H1 (cell line): ENCODE measurements around the gene WNT3A. TPM values are rescaled to one million over a fixed set of nuclear protein-coding genes. Genes with fewer than 3 reads are reported as not detected.

Source experiments
- ASH2L ChIP-seq: fragments of 200-600, 300-600 bp; sonication (generic); IDR thresholded peaks from one replicate; pipeline ENCODE4 v1.7.1; 2017; ENCODE audit warnings: low read length
- BCL11A ChIP-seq, 2 experiments: IDR thresholded peaks; one replicate each; pipeline ENCODE4 v1.6.1; 2011; ENCODE audit warnings: low read depth in 2 of 2, low read length in 2 of 2, mild to moderate bottlenecking in 2 of 2
- CBX8 ChIP-seq: fragments of 300-800, 300-1000 bp; sonication (generic); IDR thresholded peaks from 2 replicates; pipeline ENCODE4 v1.7.1; 2016; ENCODE audit warnings: low read depth, low read length, borderline replicate concordance
- CHD1 ChIP-seq: IDR thresholded peaks from 2 replicates; pipeline ENCODE4 v1.6.1; 2012; ENCODE audit warnings: low read depth, low read length, improper control_type of control experiment
- CTBP2 ChIP-seq: IDR thresholded peaks from 2 replicates; pipeline ENCODE4 v1.7.0; 2011; ENCODE audit warnings: borderline replicate concordance, mild to moderate bottlenecking, moderate library complexity, mixed read lengths, low read length; ENCODE audit not compliant: insufficient read depth, insufficient read length
- E2F6 ChIP-seq: IDR thresholded peaks from 2 replicates; pipeline ENCODE4 v1.6.1; 2012; ENCODE audit warnings: inconsistent platforms
- EP300 ChIP-seq, 2 experiments: IDR thresholded peaks; 1 replicate in 1 of 2; 2 replicates in 1 of 2; pipeline ENCODE4 v1.6.1; 2011 to 2012; ENCODE audit warnings: low read depth in 2 of 2, low read length in 2 of 2, mild to moderate bottlenecking in 2 of 2, borderline replicate concordance in 1 of 2, inconsistent platforms in 1 of 2, moderate library complexity in 1 of 2
- GABPA ChIP-seq: IDR thresholded peaks from 2 replicates; pipeline ENCODE4 v1.6.1; 2011; ENCODE audit warnings: mild to moderate bottlenecking, low read length, moderate library complexity, borderline replicate concordance; ENCODE audit not compliant: insufficient read depth
- HDAC2 ChIP-seq, 2 experiments: fragments of 300-600 bp in 1 of 2; sonication (generic) in 1 of 2; IDR thresholded peaks; 2 replicates each; pipeline ENCODE4 v1.6.1; 2011 to 2012; ENCODE audit warnings: low read depth in 2 of 2, low read length in 2 of 2, mild to moderate bottlenecking in 2 of 2, moderate library complexity in 2 of 2, borderline replicate concordance in 1 of 2, inconsistent platforms in 1 of 2
- HDAC6 ChIP-seq: IDR thresholded peaks from one replicate; pipeline ENCODE4 v1.7.1; 2012; ENCODE audit warnings: low read depth, mild to moderate bottlenecking, inconsistent platforms, low read length, moderate library complexity
- JUN ChIP-seq: IDR thresholded peaks from 2 replicates; pipeline ENCODE4 v1.6.1; 2011; ENCODE audit warnings: low read depth, mild to moderate bottlenecking, improper control_type of control experiment, low read length
- KDM1A ChIP-seq: fragments of 200-600, 300-600 bp; sonication (generic); IDR thresholded peaks from 2 replicates; pipeline ENCODE4 v1.7.1; 2016; ENCODE audit warnings: mild to moderate bottlenecking, low read length, borderline replicate concordance
- KDM5A ChIP-seq: fragments of 200-600 bp; IDR thresholded peaks from 2 replicates; pipeline ENCODE4 v1.7.1; 2012; ENCODE audit warnings: mild to moderate bottlenecking, low read length, inconsistent platforms, mixed read lengths
- PHF8 ChIP-seq: fragments of 200-600 bp; sonication (generic); conservative IDR thresholded peaks from 2 replicates; pipeline ENCODE4 v1.7.1; 2012; ENCODE audit warnings: low read depth, mild to moderate bottlenecking, inconsistent platforms, low read length, moderate library complexity
- SIN3A ChIP-seq, 2 experiments: IDR thresholded peaks in 1 of 2; conservative IDR thresholded peaks in 1 of 2; 2 replicates each; pipeline ENCODE4 v1.6.1; 2011 to 2012; ENCODE audit warnings: low read length in 2 of 2, improper control_type of control experiment in 1 of 2, low read depth in 1 of 2, mild to moderate bottlenecking in 1 of 2
- SIRT6 ChIP-seq: IDR thresholded peaks from one replicate; pipeline ENCODE4 v1.7.1; 2012; ENCODE audit warnings: low read length, inconsistent platforms
- SIX5 ChIP-seq: IDR thresholded peaks from 2 replicates; pipeline ENCODE4 v1.6.1; 2011; ENCODE audit warnings: mild to moderate bottlenecking, low read depth, low read length
- SP1 ChIP-seq: IDR thresholded peaks from 2 replicates; pipeline ENCODE4 v1.6.1; 2011; ENCODE audit warnings: low read depth, low read length
- SRF ChIP-seq: IDR thresholded peaks from 2 replicates; pipeline ENCODE4 v1.6.1; 2011; ENCODE audit warnings: mild to moderate bottlenecking, low read depth, low read length, moderate library complexity
- TAF7 ChIP-seq: optimal IDR thresholded peaks from 2 replicates; pipeline ENCODE3; 2011; ENCODE audit warnings: low read depth, mild to moderate bottlenecking, inconsistent platforms, low read length, moderate library complexity, borderline replicate concordance
- TBP ChIP-seq: IDR thresholded peaks from 2 replicates; pipeline ENCODE4 v1.6.1; 2011; ENCODE audit warnings: low read depth, low read length, improper control_type of control experiment
- polyA plus RNA-seq, 7 experiments: library from polyadenylated mRNA; depleted of rRNA in 3 of 7; stranded (reverse) in 5 of 7; unstranded in 2 of 7; fragments of >200 nt in 5 of 7; fragments of 200-250 nt in 2 of 7; gene quantifications; 1 replicate in 5 of 7; 2 replicates in 1 of 7; 4 replicates in 1 of 7; pipeline versions ENCODE4 v1.2.1 to v1.2.3, GENCODE V29; 2011 to 2013; ENCODE audit warnings: missing spikeins in 2 of 7, mixed read lengths in 2 of 7
- total RNA-seq: library from RNA; stranded (reverse); fragmentation: NEBNext Ultra II Directional; extraction: Animal tissue kit (Norgen Biotek cat#: 25700); gene quantifications from 2 replicates; pipeline ENCODE4 v1.2.1, GENCODE V29; 2021

WNT3A gene
- total and polyA plus RNA-seq, 2 of the 8 experiments (the other 6 are each of a cell fraction or from before 2014, with no cell fraction given): 0.08 to 0.19 TPM

DNA sequence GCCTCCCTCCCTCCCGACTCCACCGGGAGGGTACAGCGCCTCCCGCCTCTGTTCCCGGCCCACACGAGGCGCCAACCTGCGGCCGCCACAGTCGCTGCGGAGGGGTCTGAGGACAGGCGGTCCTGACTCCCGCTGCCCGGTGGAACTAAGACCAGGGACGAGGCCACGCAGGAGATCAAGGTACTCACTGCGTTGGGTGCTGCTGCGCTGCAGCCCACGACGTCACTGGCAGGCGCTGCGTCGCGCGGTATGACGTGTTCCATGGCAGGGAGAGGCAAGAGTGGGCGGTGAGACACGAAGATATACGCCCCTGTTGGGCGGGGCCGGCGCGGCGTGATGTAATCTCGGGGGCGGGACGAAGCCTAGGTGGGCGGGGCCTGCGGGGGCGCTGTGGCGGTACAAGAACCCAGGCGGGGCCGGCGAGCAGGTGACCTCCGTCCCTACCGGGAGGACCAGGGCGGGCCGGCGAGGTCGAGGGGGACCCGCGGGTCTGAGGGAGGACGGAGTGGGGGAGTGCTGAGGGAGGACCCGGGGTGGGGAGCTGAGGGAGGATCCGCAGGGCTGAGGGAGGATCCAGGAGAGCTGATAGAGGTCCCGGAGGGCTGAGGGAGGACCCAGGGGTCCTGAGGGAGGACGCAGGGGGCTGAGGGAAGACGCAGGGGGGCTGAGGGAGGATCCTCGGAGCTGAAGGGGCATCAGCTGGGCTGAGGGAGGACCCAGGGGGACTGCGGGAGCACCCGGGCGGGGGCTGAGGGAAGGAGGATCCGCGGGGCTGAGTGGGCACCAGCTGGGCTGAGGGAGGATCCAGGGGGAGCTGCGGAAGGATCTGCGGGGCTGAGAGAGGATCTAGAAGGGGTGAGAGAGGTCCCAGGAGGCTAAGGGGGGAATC is 102.5 kb downstream of the WNT3A start, which contains the start of gene MRPL55 (continued):
- TF ChIP-seq SIN3A (conservative IDR thresholded peaks at IDR 0.05 in 1 of 2, IDR thresholded peaks at IDR 0.05 in 1 of 2; ENCODE audit: low read depth in 1 of 2, low read length in 2 of 2): peak; percentile 49 to 84; a peak in 2 of 4 replicates
- TF ChIP-seq KDM1A: peak; percentile 67; the same call in 1 of the 2 replicates
- no peak for TF ChIP-seq HDAC6
- no peak for TF ChIP-seq CBX8
- peak; percentile 72 for TF ChIP-seq TBP
- peak; percentile 84; the same call in 1 of the 2 replicates for TF ChIP-seq SP1
- TF ChIP-seq E2F6: peak; percentile 66
- TF ChIP-seq TAF7: peak; percentile 65
- no peak for TF ChIP-seq CHD1
- TF ChIP-seq KDM5A: peak; percentile 97
- no peak for TF ChIP-seq BCL11A (IDR thresholded peaks at IDR 0.05; ENCODE audit: low read depth in 2 of 2, low read length in 2 of 2)
- TF ChIP-seq SIX5: no peak
- TF ChIP-seq CTBP2: no peak
- TF ChIP-seq SIRT6: no peak
- peak; percentile 93 for TF ChIP-seq PHF8
- peak; percentile 90 for TF ChIP-seq SRF
- TF ChIP-seq JUN: 0 out of 2 replicates have a peak, but pooled peaks have one; percentile 1
- no peak for TF ChIP-seq GABPA
- no peak for TF ChIP-seq EP300 (IDR thresholded peaks at IDR 0.05; ENCODE audit: borderline replicate concordance in 1 of 2, low read depth in 2 of 2, low read length in 2 of 2)
- TF ChIP-seq ASH2L: peak; percentile 92
- TF ChIP-seq HDAC2 (IDR thresholded peaks at IDR 0.05; ENCODE audit: borderline replicate concordance in 1 of 2, low read depth in 2 of 2, low read length in 2 of 2): 0 out of 4 replicates have a peak, but pooled peaks of 1 of the 2 experiments have one; percentile 45
